Caco-2 (cell line): Measurements from ENCODE around the gene COL4A6. TPM values are rescaled to one million over a fixed set of nuclear protein-coding genes. Genes with fewer than 3 reads are reported as not detected.
A peak's percentile ranks its signal among the peaks of the same experiment; 100 is the strongest.

Source experiments
- BruUV-seq: library from RNA; stranded (reverse); fragments of 400-500 nt; replicated peaks from 2 replicates; lab custom pipeline; 2021; lab: Mats Ljungman, UMichigan
- CTCF ChIA-PET: fragments of 300-600 bp; sonication (Branson Sonifier 250); formaldehyde crosslinking; loops from one replicate; lab custom pipeline; 2022; ENCODE audit warnings: antibody characterized with exemption; lab: Charles Lee
- POLR2A ChIA-PET: fragments of 300-600 bp; sonication (Branson Sonifier 250); formaldehyde crosslinking; loops from one replicate; lab custom pipeline; 2022; ENCODE audit warnings: antibody characterized with exemption; lab: Charles Lee
- DNase-seq, 2 experiments: peaks; one replicate each; pipeline versions ENCODE4 v3.0.0 to v3.0.0-alpha.2; 2020 to 2022
- H3K27me3 ChIP-seq: replicated peaks from 2 replicates; pipeline ENCODE4 v1.6.0; 2011; ENCODE audit warnings: low read length; ENCODE audit not compliant: control insufficient read depth, insufficient read depth
- H3K36me3 ChIP-seq: 2 replicates; pipeline ENCODE4 v1.5.1; 2011; ENCODE audit warnings: low read length; ENCODE audit not compliant: control insufficient read depth, insufficient read depth
- H3K4me1 ChIP-seq: fragments of 250-450 bp; sonication (Bioruptor Pico); 2 replicates; pipeline ENCODE4 v1.5.1; 2020; ENCODE audit warnings: mild to moderate bottlenecking
- H3K4me3 ChIP-seq: 2 replicates; pipeline ENCODE4 v1.5.1; 2011; ENCODE audit warnings: low read depth, mild to moderate bottlenecking, control low read depth, low read length
- H3K9me3 ChIP-seq: fragments of 250-450 bp; sonication (Bioruptor Pico); 2 replicates; pipeline ENCODE4 v1.5.1; 2020; ENCODE audit warnings: mild to moderate bottlenecking, moderate library complexity
- H3K27ac Mint-ChIP-seq: one replicate; pipeline ENCODE4 v1.8.0; 2022; ENCODE audit warnings: mixed read lengths; ENCODE audit not compliant: unreplicated experiment
- H3K27me3 Mint-ChIP-seq: one replicate; pipeline ENCODE4 v1.8.0; 2022; ENCODE audit warnings: mixed read lengths; ENCODE audit not compliant: insufficient read depth, unreplicated experiment
- H3K36me3 Mint-ChIP-seq: one replicate; pipeline ENCODE4 v1.8.0; 2022; ENCODE audit warnings: mild to moderate bottlenecking, mixed read lengths; ENCODE audit not compliant: insufficient read depth, unreplicated experiment
- H3K4me1 Mint-ChIP-seq: one replicate; pipeline ENCODE4 v1.8.0; 2022; ENCODE audit warnings: low read depth, mixed read lengths; ENCODE audit not compliant: unreplicated experiment
- H3K4me3 Mint-ChIP-seq: one replicate; pipeline ENCODE4 v1.8.0; 2022; ENCODE audit warnings: mild to moderate bottlenecking, moderate library complexity, mixed read lengths; ENCODE audit not compliant: unreplicated experiment
- H3K9me3 Mint-ChIP-seq: one replicate; pipeline ENCODE4 v1.8.0; 2022; ENCODE audit warnings: mixed read lengths; ENCODE audit not compliant: unreplicated experiment
- CTCF ChIP-seq, 2 experiments: fragments of 200-600 bp in 1 of 2; IDR thresholded peaks; 1 replicate in 1 of 2; 2 replicates in 1 of 2; pipeline versions ENCODE4 v1.5.1 to v1.8.0; 2011 to 2022; ENCODE audit warnings: antibody characterized with exemption in 1 of 2, control low read depth in 1 of 2, inconsistent platforms in 1 of 2, low read depth in 1 of 2, low read length in 1 of 2, mild to moderate bottlenecking in 1 of 2, moderate library complexity in 1 of 2; ENCODE audit not compliant: insufficient read depth in 1 of 2, severe bottlenecking in 1 of 2, unreplicated experiment in 1 of 2
- intact Hi-C: fragments of 100-400 bp; cut with micrococcal nuclease; formaldehyde crosslinking; loops from one replicate; pipeline ENCODE4 v1.10.0; 2022; ENCODE audit not compliant: unreplicated experiment
- total RNA-seq: library from RNA; stranded (reverse); gene quantifications from 2 replicates; pipeline ENCODE4 v1.2.3, GENCODE V29; 2022

COL4A6 gene
- total RNA-seq, 1 experiment from 2014 or later = 16.0 TPM

- H3K36me3 Mint-ChIP-seq = no peaks in the 10 kb centered on the region
- Histone ChIP-seq H3K4me1 (no peaks in the 10 kb centered on the region), H3K4me3 (no peak overlapping the region), H3K27me3 (no peaks in the 10 kb centered on the region), H3K36me3 (no peaks in the 10 kb centered on the region), H3K9me3 (no peaks in the 10 kb centered on the region)
- no peaks in the 10 kb centered on the region for H3K4me1 Mint-ChIP-seq
- BruUV-seq = no TSS peak
- CTCF ChIA-PET = interaction anchor here (0.7 to 1.2 kb wide), 3 partner anchors 16 to 172 kb away, joined by 3 to 13 read pairs (median 4); no protein-coding TSS in a partner anchor
- no peaks in the 10 kb centered on the region for H3K9me3 Mint-ChIP-seq
- POLR2A ChIA-PET = no interaction called here
- H3K27ac Mint-ChIP-seq = no peak overlapping the region
- no peaks in the 10 kb centered on the region for H3K27me3 Mint-ChIP-seq
- DNase-seq = peak; percentile 31 to 51
- peak; percentile 20 to 44 for TF ChIP-seq CTCF (IDR thresholded peaks at IDR 0.05; ENCODE audit: insufficient read depth in 1 of 2, low read depth in 1 of 2, low read length in 1 of 2, severe bottlenecking in 1 of 2, unreplicated experiment in 1 of 2)
- intact Hi-C loops = no loop called here
- H3K4me3 Mint-ChIP-seq = no peak overlapping the region
Observed at GRCh38 chrX:108199691-108200090, 238.5 kb downstream of the COL4A6 start.

- TF ChIP-seq CTCF (IDR thresholded peaks at IDR 0.05; ENCODE audit: insufficient read depth in 1 of 2, low read depth in 1 of 2, low read length in 1 of 2, severe bottlenecking in 1 of 2, unreplicated experiment in 1 of 2) = no peak
- no TSS peak for BruUV-seq
- ChIA-PET POLR2A (no interaction called here), CTCF (no interaction called here)
- Mint-ChIP-seq H3K4me3 (no peak overlapping the region), H3K36me3 (no peaks in the 10 kb centered on the region), H3K27me3 (no peaks in the 10 kb centered on the region), H3K27ac (no peak overlapping the region), H3K4me1 (no peaks in the 10 kb centered on the region), H3K9me3 (no peaks in the 10 kb centered on the region)
- H3K36me3 ChIP-seq = no peaks in the 10 kb centered on the region
- no peaks in the 10 kb centered on the region for H3K4me1 ChIP-seq
- DNase-seq = no peak
- H3K9me3 ChIP-seq = no peaks in the 10 kb centered on the region
- H3K27me3 ChIP-seq = no peaks in the 10 kb centered on the region
- H3K4me3 ChIP-seq = no peak overlapping the region
- intact Hi-C loops = no loop called here
Observed at GRCh38 chrX:108199041-108199440, 239.2 kb downstream of the COL4A6 start.

DNA sequence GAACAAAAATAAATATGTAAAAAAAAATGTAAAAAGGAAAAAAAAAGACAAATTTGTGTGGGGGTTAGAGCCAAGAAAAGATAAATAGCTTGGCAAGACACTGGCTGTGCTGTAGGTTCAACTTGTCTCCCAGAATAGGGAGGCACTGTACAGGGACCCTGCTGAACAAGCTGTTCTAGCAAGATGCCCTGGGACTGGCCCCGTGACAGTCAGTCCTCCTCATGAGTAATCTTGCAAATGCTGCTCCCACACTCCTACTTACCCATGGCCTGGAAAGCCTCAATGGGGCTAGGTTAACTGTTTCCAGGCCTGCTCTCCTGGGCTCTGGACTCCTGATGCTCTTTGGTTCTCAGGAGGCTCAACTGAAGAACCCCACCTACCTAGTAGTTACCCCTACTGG lies 239.8 kb downstream of the COL4A6 start:
- H3K36me3 Mint-ChIP-seq = no peaks in the 10 kb centered on the region
- POLR2A ChIA-PET = no interaction called here

More for the DNA sequence above, 239.8 kb downstream of the COL4A6 start:
- H3K9me3 ChIP-seq = no peaks in the 10 kb centered on the region
- H3K4me3 ChIP-seq = no peak overlapping the region
- no peak overlapping the region for H3K27ac Mint-ChIP-seq
- CTCF ChIA-PET = no interaction called here
- no peaks in the 10 kb centered on the region for H3K36me3 ChIP-seq
- intact Hi-C loops = no loop called here
- BruUV-seq = no TSS peak
- no peak for TF ChIP-seq CTCF (IDR thresholded peaks at IDR 0.05; ENCODE audit: insufficient read depth in 1 of 2, low read depth in 1 of 2, low read length in 1 of 2, severe bottlenecking in 1 of 2, unreplicated experiment in 1 of 2)
- no peaks in the 10 kb centered on the region for H3K27me3 ChIP-seq
- no peaks in the 10 kb centered on the region for H3K4me1 Mint-ChIP-seq
- H3K9me3 Mint-ChIP-seq = no peaks in the 10 kb centered on the region
- no peaks in the 10 kb centered on the region for H3K27me3 Mint-ChIP-seq
- H3K4me1 ChIP-seq = no peaks in the 10 kb centered on the region
- DNase-seq = no peak
- H3K4me3 Mint-ChIP-seq = no peak overlapping the region
